ENCODE results near the gene HNRNPA2B1.
"Not testable (repeated sequence)": the region's sequence is repeated elsewhere in the genome, so short reads cannot be mapped to it uniquely, and the experiment has no call there.

HNRNPA2B1 gene

GRCh38 chr7:26183545-26184280, 16.8 kb downstream of the HNRNPA2B1 start:
- DNase-seq = no peak

- no peak for DNase-seq
These were observed 17.8 kb downstream of the HNRNPA2B1 start for GRCh38 chr7:26182706-26183105.

- DNase-seq = no peak
These were observed 18.3 kb downstream of the HNRNPA2B1 start for GRCh38 chr7:26182283-26182682.

- no peak for DNase-seq
These were observed 18.9 kb downstream of the HNRNPA2B1 start for GRCh38 chr7:26181474-26182227.

- no peak for DNase-seq
These were observed 19.8 kb downstream of the HNRNPA2B1 start for GRCh38 chr7:26180792-26181198.

GRCh38 chr7:26179826-26180497, 20.6 kb downstream of the HNRNPA2B1 start:
- DNase-seq = no peak

GRCh38 chr7:26179422-26179821, 21.1 kb downstream of the HNRNPA2B1 start:
- no peak for DNase-seq

- no peak for DNase-seq
These were observed 22.1 kb downstream of the HNRNPA2B1 start for GRCh38 chr7:26178272-26178960.

- not testable (repeated sequence) for DNase-seq
These were observed 23.3 kb downstream of the HNRNPA2B1 start for GRCh38 chr7:26177269-26177668.

GRCh38 chr7:26176696-26177095, 23.9 kb downstream of the HNRNPA2B1 start:
- not testable (repeated sequence) for DNase-seq

GRCh38 chr7:26175903-26176302, 24.6 kb downstream of the HNRNPA2B1 start:
- DNase-seq = not testable (repeated sequence)

- DNase-seq = no peak
These were observed 28.5 kb downstream of the HNRNPA2B1 start for GRCh38 chr7:26172048-26172447.

- no peak for DNase-seq
These were observed 28.9 kb downstream of the HNRNPA2B1 start for GRCh38 chr7:26171601-26172000.

- DNase-seq = no peak
These were observed 29.9 kb downstream of the HNRNPA2B1 start for GRCh38 chr7:26170663-26171062.

GRCh38 chr7:26169271-26169670, 31.3 kb downstream of the HNRNPA2B1 start:
- DNase-seq = no peak

GRCh38 chr7:26168458-26169023, 32.0 kb downstream of the HNRNPA2B1 start:
- no peak for DNase-seq

- DNase-seq = no peak
These were observed 33.1 kb downstream of the HNRNPA2B1 start for GRCh38 chr7:26167303-26167934.

GRCh38 chr7:26166684-26167266, 33.8 kb downstream of the HNRNPA2B1 start:
- DNase-seq = no peak

GRCh38 chr7:26165950-26166683, 34.4 kb downstream of the HNRNPA2B1 start:
- no peak for DNase-seq

GRCh38 chr7:26163804-26164203, 36.7 kb downstream of the HNRNPA2B1 start:
- not testable (repeated sequence) for DNase-seq

- DNase-seq = no peak
These were observed 38.1 kb downstream of the HNRNPA2B1 start for GRCh38 chr7:26162431-26162830.
